Upper lobe of right lung (tissue), 1 donor: ENCODE data around the gene SIRPD. TPM values are rescaled to one million over a fixed set of nuclear protein-coding genes. Genes with fewer than 3 reads are reported as not detected.
"Not testable (repeated sequence)": the region's sequence is repeated elsewhere in the genome, so short reads cannot be mapped to it uniquely, and the experiment has no call there.

Source experiments
- ATAC-seq: fragments of 200-7000 bp; cut with Tn5 transposase; one replicate; pipeline ENCODE4 v1.9.1; 2020; ENCODE audit warnings: mild to moderate bottlenecking, moderate library complexity
- DNase-seq: peaks from one replicate; pipeline ENCODE4 v3.0.0-alpha.2; 2020
- H3K27ac ChIP-seq: fragments of 200-600 bp; one replicate; pipeline ENCODE4 v1.8.0; 2022
- H3K27me3 ChIP-seq: fragments of 200-600 bp; one replicate; pipeline ENCODE4 v1.8.0; 2022; ENCODE audit warnings: mild to moderate bottlenecking
- H3K36me3 ChIP-seq: fragments of 200-600 bp; one replicate; pipeline ENCODE4 v1.8.0; 2022
- H3K4me1 ChIP-seq: fragments of 200-600 bp; one replicate; pipeline ENCODE4 v1.8.0; 2022
- H3K4me3 ChIP-seq: fragments of 200-600 bp; one replicate; pipeline ENCODE4 v1.8.0; 2022; ENCODE audit warnings: mild to moderate bottlenecking
- H3K9me3 ChIP-seq: fragments of 200-600 bp; one replicate; pipeline ENCODE4 v1.8.0; 2022
- CTCF ChIP-seq: fragments of 200-600 bp; IDR thresholded peaks from one replicate; pipeline ENCODE4 v1.8.0; 2022; ENCODE audit warnings: antibody characterized with exemption
- intact Hi-C: fragments of 100-400 bp; cut with DNase I; formaldehyde crosslinking; loops from one replicate; pipeline ENCODE4 v1.11.0; 2022
- total RNA-seq: library from RNA; stranded (reverse); fragmentation: NEBNext Ultra II Directional; extraction: Animal tissue kit (Norgen Biotek cat#: 25700); gene quantifications from one replicate; pipeline ENCODE4 v1.2.1, GENCODE V29; 2021
- donor health status: DM: no; HTN: yes; CAD: no; lungs with severe emphysema.

Gene SIRPD
- total RNA-seq, 1 donor from 2014 or later = 0.78 TPM

GRCh38 chr20:1579488-1579887 lies 22.0 kb upstream of the SIRPD start:
- H3K36me3 ChIP-seq = no peaks in the 10 kb centered on the region
- no peaks in the 10 kb centered on the region for H3K9me3 ChIP-seq
- no peak overlapping the region for H3K4me3 ChIP-seq
- no peaks in the 10 kb centered on the region for H3K27me3 ChIP-seq
- no peaks in the 10 kb centered on the region for H3K4me1 ChIP-seq
- H3K27ac ChIP-seq = no peak overlapping the region
- no peak for ATAC-seq
- no peak for TF ChIP-seq CTCF
- no peak for DNase-seq
- intact Hi-C loops = loop anchor here (10.0 kb wide), 1 partner anchor 55 kb away; no protein-coding TSS in a partner anchor

- no peak for ATAC-seq
- Histone ChIP-seq H3K36me3 (no peaks in the 10 kb centered on the region), H3K27me3 (no peaks in the 10 kb centered on the region), H3K4me1 (no peaks in the 10 kb centered on the region), H3K9me3 (no peaks in the 10 kb centered on the region), H3K4me3 (no peak overlapping the region), H3K27ac (no peak overlapping the region)
- DNase-seq = no peak
- TF ChIP-seq CTCF = no peak
- intact Hi-C loops = loop anchor here (10.0 kb wide), 1 partner anchor 57 kb away; no protein-coding TSS in a partner anchor
Observed at GRCh38 chr20:1577906-1578305, 20.4 kb upstream of the SIRPD start.

GRCh38 chr20:1577313-1577712 lies 19.8 kb upstream of the SIRPD start:
- H3K4me3 ChIP-seq, DNase-seq, H3K27me3 ChIP-seq, H3K36me3 ChIP-seq, H3K9me3 ChIP-seq, H3K27ac ChIP-seq, H3K4me1 ChIP-seq, ATAC-seq: not testable (repeated sequence)
- intact Hi-C loops = loop anchor here (10.0 kb wide), 1 partner anchor 57 kb away; no protein-coding TSS in a partner anchor

GRCh38 chr20:1576641-1577040 lies 19.1 kb upstream of the SIRPD start:
- Histone ChIP-seq H3K4me1 (no peaks in the 10 kb centered on the region), H3K9me3 (no peaks in the 10 kb centered on the region), H3K27ac (no peak overlapping the region), H3K4me3 (no peak overlapping the region), H3K36me3 (no peaks in the 10 kb centered on the region), H3K27me3 (no peaks in the 10 kb centered on the region)
- DNase-seq = no peak
- TF ChIP-seq CTCF = no peak
- intact Hi-C loops = loop anchor here (10.0 kb wide), 1 partner anchor 58 kb away; no protein-coding TSS in a partner anchor
- no peak for ATAC-seq

GRCh38 chr20:1576003-1576402 lies 18.5 kb upstream of the SIRPD start:
- intact Hi-C loops = loop anchor here (10.0 kb wide), 1 partner anchor 59 kb away; no protein-coding TSS in a partner anchor
- H3K4me1 ChIP-seq, H3K27me3 ChIP-seq, ATAC-seq, DNase-seq, H3K4me3 ChIP-seq, H3K36me3 ChIP-seq, H3K27ac ChIP-seq, H3K9me3 ChIP-seq: not testable (repeated sequence)

GRCh38 chr20:1571583-1571982 lies 14.1 kb upstream of the SIRPD start:
- not testable (repeated sequence) for H3K9me3 ChIP-seq, ATAC-seq, H3K4me3 ChIP-seq, DNase-seq, H3K27me3 ChIP-seq, H3K4me1 ChIP-seq, H3K27ac ChIP-seq, H3K36me3 ChIP-seq
- intact Hi-C loops = loop anchor here (10.0 kb wide), 1 partner anchor 63 kb away; no protein-coding TSS in a partner anchor

- Histone ChIP-seq H3K9me3 (no peaks in the 10 kb centered on the region), H3K4me1 (no peaks in the 10 kb centered on the region), H3K4me3 (no peak overlapping the region), H3K27ac (no peak overlapping the region), H3K36me3 (no peaks in the 10 kb centered on the region), H3K27me3 (no peaks in the 10 kb centered on the region)
- DNase-seq = no peak
- ATAC-seq = peak; percentile 67
- TF ChIP-seq CTCF = no peak
- intact Hi-C loops = no loop called here
Observed at GRCh38 chr20:1569415-1569881, 11.9 kb upstream of the SIRPD start.
